NCI-H2171 (cell line): ENCODE results near the gene DOCK11.
"Not testable (repeated sequence)": the region's sequence is repeated elsewhere in the genome, so short reads cannot be mapped to it uniquely, and the experiment has no call there.

Source experiments
- DNase-seq: peaks from one replicate; lab custom pipeline; 2025; lab: John Stamatoyannopoulos, UW

Gene DOCK11

DNA sequence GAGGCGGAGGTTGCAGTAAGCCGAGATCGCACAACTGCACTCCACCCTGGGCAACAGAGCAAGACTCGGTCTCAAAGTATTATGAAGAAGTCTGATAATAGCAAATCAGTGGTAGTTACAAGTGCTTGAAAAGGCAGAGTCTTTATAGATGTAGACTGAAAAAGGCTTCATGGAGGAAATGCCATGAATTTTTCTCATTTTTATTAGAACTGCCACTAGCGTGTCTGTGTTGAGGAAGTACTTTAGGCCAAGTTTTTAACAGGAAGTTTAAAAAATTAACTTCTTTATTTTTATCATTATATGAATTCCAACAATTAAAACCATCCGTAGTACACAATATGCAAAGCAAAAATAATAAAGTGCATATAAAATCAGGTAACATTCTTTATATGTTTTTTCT lies 199.0 kb downstream of the DOCK11 start:
- no peak for DNase-seq

DNA sequence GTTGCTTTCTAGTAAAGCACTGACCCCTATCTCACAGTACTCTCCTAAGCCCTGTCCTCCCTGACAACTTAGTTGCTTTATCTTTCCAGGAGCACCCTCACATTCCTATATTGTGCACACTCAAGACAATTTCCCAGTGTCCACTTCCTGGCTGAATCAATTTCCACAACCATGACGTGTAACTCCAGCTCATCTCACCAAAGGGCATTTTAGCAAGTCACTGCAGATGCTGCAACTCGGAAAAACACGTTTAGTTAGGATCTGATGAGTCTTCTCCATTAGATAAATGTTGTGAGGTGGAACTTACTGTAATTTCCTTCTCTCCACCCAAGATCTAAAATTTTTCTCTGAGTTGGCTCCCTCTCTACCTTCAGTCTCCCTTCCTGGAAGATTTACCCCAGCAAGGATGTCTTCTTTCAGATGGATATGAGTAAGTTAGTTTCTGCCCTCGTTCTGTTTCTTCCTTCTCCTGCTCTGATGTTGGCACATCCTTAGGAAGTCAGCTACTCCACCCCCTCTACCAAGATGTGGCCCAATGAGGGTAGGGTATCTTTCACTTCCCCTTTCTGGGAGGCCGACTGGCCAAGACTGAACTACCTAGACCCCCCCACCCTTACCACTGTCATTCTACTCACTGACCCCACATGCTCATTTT lies 203.0 kb downstream of the DOCK11 start:
- DNase-seq: no peak

- no peak for DNase-seq
Measured at GRCh38 chrX:118702741-118703140, 207.1 kb downstream of the DOCK11 start.

DNA sequence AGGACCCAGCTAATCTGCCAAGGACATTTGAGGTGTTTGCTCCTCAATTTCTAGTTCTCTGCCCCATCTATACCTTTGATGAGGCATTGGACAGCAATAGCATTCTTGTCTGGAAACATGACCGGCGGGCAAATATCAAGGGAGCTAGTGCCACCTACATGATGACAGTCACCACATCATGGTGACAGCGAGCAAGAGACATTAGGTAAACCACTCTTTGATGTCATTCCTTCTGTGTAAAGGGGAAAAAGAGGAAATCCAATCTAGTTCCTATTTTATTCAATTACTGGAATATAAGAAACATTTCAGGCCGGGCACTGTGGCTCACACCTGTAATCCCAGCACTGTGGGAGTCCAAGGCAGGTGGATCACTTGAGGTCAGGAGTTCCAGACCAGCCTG lies 211.1 kb downstream of the DOCK11 start:
- no peak for DNase-seq

GRCh38 chrX:118714521-118714920 lies 218.9 kb downstream of the DOCK11 start:
- no peak for DNase-seq

- DNase-seq: not testable (repeated sequence)
Measured at GRCh38 chrX:118715917-118716316, 220.3 kb downstream of the DOCK11 start.

DNA sequence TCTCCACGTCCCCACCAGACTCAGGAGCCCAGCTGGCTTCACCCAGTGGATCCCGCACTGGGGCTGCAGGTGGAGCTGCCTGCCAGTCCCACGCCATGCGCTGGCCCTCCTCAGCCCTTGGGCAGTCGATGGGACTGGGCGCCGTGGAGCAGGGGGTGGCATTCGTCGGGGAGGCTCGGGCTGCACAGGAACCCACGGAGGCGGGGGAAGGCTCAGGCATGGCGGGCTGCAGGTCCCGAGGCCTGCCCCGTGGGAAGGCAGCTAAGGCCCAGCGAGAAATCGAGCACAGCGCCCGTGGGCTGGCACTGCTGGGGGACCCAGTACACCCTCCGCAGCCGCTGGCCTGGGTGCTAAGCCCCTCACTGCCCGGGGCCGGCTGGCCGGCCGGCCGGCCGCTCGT lies 221.2 kb downstream of the DOCK11 start:
- DNase-seq: not testable (repeated sequence)

DNA sequence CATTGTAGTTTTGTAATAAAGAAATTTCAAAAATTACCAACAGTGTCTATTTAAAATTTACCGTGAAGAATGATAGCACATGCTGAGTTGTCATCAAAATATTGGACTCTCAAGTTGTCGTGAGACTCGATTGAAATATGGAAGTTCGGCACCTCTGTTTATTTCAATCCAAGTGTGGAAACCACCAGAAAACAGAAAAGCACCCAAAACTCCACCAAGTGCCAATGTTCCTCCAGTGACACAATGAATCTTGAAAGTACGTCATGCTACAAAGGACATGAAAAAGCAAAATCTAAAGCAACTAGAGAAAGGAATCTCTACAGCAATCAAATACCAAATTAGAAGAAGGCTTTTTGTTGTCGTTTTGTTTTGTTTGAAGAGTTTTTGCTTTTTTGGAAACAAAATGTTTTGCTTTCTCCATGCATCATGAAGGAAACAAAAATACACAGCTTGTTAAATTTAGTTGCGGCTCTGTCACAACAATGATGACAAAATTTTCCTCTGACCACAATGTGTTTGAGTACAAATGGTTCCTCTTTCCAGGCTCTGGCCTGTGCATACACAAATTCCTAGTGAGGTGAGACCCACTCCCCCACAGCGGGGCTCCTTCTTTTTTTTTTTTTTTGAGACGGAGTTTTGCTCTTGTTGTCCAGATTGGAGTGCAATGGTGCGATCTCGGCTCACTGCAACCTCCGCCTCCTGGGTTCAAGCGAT lies 222.2 kb downstream of the DOCK11 start:
- DNase-seq: no peak

DNA sequence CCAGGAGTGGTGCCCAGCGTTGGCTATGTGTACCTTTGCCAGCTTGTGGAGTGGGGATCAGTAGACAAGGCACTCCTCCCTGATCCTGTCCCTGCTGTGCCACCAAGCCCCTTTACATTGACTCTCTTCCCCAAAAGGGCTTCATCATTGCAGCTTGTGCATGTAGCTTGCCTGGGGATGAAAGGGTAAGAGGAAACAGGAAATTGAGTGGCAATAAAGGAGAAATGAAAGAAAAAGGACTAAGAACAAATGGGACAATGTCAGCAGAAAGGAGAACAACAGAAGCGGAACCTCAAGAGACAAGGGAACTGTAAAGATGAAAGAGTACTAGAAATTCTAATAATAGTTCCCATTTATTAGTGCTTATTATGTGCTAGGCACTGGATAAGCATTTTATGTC lies 223.1 kb downstream of the DOCK11 start:
- DNase-seq: no peak

- no peak for DNase-seq
Measured at GRCh38 chrX:118720058-118720707, 224.6 kb downstream of the DOCK11 start.

GRCh38 chrX:118723376-118723775 lies 227.8 kb downstream of the DOCK11 start:
- DNase-seq: no peak

DNA sequence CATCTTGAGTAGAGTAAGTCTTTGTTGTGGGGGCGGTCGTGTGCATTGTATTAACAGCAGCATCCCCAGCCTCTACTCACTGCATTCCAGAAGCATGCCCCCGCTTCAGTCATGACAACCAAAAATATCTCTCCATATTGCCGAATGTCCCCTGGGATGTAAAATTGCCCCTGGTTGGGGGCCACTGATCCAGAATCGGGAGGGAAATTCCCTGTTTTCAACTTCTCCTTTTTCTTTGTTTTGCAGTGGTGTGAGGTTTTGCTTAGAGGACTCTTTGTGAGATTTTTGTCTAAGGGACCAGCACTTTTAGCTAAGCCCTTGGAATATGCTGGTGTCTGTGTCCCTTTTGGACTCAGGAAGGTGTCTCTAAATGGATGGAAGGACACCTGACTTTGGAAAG lies 228.8 kb downstream of the DOCK11 start:
- no peak for DNase-seq

DNA sequence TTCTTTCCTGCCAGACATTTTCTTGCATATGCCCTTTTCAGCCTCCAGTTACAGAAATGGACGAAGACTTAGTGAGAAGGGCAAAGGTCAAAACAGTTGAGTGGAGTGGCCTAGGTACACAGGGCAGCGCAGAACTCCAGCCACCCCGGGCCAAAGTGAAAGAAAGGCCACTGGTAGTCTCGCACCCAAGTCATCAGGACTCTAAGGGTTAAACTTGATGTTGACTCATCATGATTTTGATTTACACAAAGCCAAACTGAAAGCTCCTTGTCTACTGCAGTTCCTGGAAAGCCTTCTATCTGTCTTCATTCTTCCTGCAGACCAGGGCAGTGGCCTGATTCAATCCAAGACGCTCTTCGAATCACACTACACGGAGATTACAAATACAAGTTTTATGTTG lies 229.2 kb downstream of the DOCK11 start:
- no peak for DNase-seq

DNA sequence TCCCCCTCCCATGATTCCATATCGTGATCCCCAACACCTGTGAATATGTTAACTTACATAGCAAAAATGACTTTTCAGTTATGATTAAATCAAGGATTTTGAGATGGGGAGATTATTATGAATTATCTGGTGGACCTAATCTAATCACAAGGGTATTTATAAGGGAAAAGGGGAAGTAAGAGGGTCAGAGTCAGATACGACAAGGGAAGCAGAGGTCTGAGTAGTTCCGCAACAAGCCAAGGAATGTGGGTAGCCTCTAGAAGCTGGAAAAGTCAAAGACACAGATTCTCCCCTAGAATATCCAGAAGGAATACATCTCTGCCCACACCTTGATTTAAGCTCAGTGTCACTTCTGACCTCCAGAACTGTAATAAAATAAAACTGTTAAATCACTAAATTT lies 230.8 kb downstream of the DOCK11 start:
- no peak for DNase-seq

DNA sequence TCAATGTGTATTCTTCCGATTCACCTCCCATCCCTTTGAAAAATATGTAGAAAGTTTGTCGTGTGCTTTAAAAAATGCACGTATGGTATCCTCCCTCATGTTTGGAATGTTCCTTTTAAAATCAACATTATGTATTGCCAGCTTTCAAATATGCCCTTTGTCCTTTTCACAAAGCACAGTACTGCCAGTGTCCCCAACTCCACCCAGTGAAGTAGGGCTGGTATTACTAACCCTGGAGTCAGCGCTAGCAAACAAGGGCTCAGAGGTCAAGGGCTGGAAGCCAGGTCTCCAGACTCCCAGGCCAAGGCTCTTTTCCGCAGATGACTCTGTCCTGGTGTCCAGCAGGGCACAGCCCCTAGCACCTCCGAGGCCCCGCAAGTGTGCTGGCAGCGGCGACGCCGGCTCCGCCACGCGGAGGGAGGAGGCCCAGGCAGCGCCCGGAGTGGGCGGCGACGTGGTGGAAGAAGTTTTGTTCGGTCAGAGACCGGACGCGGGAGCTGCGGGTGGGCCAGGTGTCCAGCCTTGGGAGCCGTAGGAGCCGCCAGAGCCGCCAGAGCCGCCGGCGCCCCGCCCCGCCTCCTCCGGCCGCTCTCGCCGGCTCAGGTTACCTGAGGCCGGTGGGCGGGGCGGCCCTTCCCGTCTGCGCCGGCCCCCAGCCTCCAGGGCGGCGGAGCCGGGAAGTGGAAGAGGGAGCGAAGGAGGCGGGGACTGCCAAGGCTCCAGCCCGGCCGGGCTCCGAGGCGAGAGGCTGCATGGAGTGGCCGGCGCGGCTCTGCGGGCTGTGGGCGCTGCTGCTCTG lies 231.5 kb downstream of the DOCK11 start, which contains the start of gene IL13RA1:
IL13RA1 (plus strand) TSS at position 720 of the 799 bp plus-strand sequence; CDS start at position 753, 33 bp downstream.
- peak; percentile 6 for DNase-seq

GRCh38 chrX:118727686-118728339 lies 232.2 kb downstream of the DOCK11 start:
- DNase-seq: no peak

- no peak for DNase-seq
Measured at GRCh38 chrX:118729042-118729652, 233.5 kb downstream of the DOCK11 start.

GRCh38 chrX:118730500-118731247 lies 235.1 kb downstream of the DOCK11 start:
- no peak for DNase-seq

DNA sequence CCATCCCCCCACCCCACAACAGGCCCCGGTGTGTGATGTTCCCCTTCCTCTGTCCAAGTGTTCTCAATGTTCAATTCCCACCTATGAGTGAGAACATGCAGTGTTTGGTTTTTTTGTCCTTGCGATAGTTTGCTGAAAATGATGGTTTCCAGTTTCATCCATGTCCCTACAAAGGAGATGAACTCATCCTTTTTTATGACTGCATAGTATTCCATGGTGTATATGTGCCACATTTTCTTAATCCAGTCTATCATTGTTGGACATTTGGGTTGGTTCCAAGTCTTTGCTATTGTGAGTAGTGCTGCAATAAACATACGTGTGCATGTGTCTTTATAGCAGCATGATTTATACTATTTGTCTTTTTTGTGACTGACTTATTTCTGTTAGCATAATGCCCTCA lies 236.9 kb downstream of the DOCK11 start:
- DNase-seq: not testable (repeated sequence)

DNA sequence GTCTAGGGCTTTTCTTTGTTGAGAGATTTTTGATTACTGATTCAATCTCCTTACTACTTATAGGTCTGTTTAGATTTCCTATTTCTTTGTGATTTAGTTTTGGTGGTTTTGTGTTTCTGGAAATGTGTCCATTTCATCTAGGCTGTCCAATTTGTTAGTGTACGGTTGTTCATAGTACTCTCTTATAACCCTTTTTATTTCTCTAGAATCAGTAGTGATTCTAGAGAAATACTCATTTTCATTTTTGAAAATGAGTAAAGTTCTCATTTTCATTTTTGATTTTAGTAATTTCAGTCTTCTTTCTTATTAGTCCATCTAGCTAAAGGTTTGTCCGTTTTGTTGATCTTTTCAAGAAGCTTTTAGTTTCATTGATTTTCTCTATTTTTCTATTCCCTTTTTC lies 239.3 kb downstream of the DOCK11 start:
- DNase-seq: no peak
